GM18907 (cell line): ENCODE measurements around the gene PDE8B.

Experiments
- ATAC-seq: cut with Tn5 transposase; IDR thresholded peaks from one replicate; pipeline ENCODE4 v1.9.1; 2021; ENCODE audit warnings: mild to moderate bottlenecking, moderate library complexity; ENCODE audit not compliant: unreplicated experiment

PDE8B gene

DNA sequence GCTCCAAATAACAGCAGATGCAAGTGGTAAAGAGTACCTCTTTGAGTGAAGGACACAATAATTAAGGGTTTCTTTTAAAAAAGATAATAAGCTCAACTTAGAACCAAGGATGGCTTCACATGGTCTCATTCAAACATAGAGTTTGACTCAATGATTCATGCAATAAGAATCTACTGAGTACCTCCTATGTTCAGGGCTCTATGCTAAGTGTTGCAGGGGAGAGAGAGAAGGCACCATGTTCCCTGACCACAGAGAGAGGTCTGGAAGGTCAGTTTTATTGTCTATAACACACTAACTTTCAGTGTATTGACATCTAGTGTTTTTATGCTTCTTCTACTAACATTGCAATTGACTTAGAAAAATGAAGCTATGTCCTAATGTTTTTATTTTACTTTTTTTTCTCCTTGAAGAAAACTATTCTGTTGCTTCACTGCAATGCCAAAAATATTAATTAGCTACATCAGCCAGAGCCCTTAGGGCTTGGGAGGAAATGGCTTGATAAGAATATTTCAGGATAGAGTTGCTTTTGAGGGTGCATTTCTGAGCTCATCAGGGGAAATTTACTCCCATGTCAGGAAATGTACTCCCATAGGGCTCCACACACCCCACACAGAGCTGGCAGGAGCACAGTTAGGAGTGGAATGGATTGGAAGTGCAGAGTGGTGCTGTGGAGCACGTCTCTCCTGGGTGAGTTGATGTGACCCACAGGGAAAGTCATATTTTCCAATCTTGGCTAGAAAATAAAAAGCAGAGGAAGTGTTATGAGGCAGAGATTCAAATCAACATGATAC, 106.6 kb downstream of the PDE8B start:
- ATAC-seq: no peak

DNA sequence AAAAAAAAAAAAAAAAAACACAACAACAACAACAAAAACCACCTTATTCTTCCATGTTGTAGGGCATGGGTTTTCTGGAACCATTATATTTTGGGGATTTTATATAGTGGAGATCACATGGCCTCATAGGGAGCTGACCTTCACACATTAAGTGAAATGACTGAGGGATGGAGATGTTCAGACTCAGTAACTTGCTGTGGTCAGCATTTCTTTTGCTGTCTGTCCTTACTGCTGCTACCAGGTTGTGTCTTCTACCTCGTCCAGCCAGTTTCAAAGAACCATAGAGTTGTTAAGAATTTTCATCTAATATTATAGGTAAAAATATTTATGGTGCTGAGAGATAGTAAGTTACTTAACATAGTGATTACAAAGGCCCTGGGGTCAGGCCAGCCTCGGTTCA, 107.6 kb downstream of the PDE8B start:
- ATAC-seq: no peak

DNA sequence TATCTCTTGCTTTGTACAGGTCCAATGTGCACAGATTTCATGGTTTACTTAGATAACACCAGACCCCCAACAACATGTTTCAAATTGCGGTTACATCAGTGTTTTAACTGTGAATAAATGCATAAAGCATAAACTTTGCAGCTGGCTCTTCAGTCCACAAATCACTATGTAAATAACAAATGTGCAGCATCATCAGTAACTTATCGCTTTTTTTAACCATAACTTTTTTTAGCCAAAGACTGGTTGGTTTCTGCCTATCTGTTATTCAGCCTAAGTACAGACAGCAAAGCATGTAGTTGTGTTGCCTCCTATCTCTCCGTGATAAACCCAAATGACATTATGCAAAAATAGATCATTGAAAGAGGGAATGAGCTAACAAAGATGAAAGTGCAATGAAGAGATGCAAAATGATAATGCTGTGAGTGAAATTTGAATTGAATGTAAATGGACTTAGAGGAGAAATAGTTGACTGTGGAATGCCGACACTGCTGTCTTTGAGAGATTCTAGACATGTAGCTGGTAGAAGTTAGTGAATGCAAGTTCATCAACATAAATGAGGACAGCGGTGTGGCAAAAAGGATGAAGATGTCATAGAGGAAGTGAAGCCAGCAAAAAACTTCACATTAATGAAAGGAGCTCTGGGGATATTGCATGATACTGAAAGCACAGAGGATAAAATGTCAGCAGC, 108.8 kb downstream of the PDE8B start:
- ATAC-seq: no peak

DNA sequence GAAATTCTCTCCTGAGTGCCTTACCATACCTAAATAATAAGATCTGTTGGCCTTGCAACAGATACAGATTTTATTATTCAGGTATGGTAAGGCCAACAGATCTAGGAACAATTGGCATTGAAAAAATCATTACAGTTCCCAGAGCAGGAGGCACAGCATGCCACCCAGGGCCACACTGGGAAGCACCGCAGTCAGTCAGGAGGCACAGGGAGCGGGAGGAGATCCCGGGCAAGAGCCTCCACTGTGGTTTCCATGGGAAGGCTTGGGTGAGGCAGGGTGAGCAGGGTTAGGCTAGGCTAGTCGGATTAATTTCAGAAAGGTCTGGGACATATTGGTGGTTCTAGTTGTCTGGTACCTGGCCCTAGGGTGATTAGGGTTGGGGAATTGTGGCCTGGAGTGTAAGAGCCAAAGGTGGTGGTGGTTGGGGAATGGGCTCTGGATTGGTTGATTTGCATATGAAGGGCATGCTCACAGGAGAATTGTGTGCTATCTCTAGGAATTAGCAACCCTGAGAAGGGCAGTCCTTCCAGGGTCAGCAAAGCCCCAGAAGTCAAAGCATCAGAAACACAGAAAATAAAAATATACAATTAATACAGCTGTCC, 111.4 kb downstream of the PDE8B start:
- ATAC-seq: no peak

DNA sequence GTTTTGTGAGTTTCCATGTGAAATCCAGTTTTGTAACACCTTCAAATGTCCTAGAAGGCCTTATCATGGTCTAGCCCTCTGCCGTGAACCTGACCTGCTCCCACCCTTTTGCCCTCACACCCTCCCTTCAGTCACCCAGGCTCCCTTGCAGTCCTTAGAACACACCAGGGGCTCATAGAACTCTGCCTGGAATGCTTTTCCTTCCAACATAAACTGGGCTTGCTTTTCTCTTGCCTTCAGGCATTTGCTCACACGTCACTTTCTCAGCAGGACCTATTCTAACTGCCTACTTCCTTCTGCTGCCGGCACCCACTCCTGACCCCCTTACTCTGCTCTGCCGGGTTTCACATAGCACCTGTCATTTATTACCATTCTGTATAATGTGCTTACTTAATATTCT, 111.9 kb downstream of the PDE8B start:
- no peak for ATAC-seq

DNA sequence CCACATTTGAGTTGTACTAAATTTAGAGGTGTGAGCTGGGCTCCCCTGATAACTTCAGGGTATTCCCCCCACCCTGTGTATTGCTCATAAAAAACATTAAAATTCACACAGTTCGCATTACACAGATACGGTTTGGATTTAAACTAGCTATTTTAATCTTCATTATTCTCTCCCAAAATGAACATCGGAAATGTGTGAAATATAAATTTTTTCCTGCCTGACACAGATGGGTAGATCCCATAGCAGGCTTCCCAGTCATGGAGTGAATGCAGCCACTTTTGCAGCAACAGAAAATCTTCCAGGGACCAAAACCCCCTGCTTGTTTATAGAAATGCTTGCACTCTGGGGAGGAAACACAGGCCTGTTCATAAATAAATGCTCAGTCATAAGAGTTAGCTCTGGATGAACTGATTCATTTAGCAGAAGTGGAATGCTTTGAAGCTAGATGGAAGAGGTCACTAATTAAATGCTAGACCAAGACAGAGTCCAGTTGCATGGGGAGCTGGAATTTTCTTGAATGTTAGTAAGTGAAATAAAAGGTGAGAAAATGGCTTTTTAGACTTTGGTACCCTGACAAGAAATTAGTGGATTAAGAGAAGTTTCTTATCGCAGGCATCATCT, 115.6 kb downstream of the PDE8B start:
- no peak for ATAC-seq

DNA sequence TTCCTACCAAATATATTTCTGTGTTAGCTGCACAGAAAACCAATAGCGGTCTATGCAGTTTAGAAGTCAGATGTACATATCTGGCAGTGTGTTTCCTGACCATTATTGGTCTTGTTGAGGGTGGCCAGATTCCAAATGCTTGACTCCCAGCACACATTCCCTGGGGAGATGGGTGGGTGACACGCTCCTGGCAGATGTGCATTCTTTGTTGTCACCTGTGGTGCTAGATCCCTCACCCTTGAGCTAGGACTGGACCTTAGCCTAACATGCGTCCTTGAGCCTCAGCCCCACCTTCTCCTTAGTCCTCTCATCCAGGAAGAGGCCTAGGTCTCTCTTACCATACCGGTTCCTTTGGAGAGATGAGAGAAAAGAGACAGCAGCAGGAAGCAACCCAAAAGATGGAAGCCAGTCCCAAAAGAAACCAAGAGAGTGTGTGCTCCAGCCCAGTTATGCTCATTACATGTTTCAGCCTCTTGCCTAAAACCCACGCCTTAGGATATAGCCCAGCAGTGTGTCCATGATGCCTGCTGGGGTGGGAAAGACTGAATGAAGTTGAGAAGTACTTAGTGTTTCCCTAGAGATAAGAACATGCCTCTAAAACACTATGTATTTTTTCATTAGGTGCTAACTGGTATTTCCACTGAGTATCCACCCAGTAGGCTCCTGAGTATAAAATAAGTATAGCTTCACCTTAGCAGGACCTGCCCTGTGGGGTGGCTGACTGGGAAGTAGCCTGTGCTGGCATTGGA, 116.7 kb downstream of the PDE8B start:
- no peak for ATAC-seq

DNA sequence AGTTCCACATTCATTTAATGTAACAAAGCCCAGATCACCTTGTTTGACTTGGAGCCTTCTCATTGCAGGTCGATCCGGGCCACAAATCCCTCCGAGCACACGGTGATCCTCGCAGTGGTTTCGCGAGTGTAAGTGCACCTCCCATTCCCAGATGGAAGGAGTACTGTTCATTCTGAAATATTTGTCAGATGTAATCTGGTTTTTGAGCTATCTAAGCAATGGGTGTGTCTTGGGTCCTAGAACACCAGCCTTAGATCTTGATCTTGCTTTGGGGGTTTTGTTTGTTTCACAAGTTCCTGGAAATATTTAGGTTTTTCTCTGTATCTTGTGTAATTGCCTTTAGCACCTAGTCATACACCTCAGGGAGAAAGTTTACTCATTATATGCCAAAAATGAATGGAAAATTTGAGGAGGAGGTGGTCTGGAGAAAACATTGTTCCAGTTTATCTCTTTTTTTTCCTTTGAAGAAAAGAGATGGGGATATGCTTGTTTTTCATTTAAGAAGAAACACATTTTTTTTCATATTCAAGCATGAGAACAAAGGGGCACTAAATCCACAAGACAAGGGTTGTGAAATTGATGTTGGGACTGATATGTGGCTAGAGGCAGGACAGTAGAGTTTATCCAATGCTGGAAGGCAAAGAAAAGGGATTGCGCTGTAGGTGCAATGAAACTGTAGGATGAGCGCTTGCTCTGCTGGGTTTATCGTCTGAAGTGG, 118.6 kb downstream of the PDE8B start:
- ATAC-seq: no peak

DNA sequence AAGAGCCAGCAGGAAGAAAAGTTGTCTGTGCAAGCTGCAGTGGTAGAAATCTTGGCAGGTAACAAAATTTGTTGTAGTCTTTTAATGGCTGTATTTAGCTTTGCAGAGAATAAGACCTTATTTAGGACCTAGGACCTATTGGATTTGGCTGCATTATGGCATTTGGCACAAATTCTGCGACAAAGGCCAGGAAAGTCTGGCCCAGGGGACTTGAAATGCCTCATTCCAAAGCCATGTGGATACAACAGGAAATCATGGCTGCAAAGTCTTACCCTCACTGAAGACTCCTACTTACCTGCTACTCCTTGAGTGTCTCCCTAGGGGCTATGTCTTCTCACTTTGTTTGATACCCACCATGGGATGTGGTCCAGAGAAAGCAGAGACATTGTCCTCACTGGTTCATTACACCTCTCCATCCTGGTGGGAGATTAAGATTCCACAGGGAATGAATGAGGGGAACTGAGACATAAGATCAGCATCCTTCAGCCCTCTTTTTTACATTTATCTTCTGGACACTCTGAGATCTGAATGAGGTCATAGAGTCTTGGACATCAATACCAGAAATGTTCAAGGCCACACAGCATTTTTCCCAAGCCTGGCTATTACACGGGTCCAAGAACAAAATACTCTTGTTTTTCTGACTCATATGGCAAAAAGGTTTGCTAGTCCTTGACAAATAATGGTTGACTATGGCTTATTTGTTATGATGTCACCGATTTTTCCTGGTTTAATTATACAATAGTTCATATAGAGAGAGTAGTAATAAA, 119.4 kb downstream of the PDE8B start:
- no peak for ATAC-seq

DNA sequence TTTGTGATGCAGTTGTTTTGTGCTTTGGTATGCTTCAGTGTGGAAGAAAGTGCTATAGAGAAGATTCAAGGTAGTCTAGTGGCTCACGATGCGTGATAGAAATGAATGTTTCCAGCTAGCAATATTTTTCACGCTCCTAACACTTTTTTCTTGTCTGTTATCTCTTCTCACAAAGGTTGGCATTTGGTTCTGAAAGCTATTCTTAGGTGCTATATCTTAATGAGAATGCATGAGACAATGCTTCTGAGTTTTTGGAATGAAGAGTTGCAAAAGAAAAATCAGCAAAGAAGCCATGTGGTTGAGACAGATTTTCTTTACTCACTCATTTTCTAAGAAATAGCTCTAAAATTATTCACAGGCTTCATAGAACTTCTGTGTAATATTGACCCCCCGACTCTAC, 122.6 kb downstream of the PDE8B start:
- ATAC-seq: no peak

DNA sequence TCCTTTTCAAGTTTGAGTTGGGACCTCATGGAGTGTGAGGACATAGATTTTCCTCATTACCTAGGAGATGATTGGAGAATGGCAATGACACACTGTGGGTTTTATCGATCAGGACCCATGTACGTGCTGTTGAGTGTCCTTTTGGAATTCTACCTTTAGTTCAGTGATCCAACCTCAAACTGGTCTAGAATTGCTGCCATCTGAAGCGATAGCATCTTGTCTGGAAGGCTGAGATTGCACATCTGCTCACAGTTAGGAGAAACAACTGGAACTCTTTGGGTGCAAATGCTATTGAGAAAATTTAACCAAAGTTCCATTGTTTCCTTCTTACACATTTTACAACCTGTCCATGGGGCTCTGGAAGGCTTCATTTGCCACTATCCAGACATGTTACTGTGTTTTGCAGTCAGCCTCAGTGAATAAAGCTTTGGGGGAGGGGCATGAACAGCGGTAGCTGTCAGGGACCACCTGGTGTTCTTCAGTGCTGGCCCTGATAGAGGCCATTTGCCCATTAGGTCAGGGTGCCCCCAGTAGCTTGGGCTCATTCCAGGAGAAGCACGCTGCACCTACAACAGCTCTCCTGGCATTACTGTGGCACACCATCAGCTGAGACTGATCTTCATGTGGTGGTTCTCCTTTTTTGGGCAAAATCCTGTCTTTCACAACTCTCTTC, 123.1 kb downstream of the PDE8B start:
- ATAC-seq: no peak

DNA sequence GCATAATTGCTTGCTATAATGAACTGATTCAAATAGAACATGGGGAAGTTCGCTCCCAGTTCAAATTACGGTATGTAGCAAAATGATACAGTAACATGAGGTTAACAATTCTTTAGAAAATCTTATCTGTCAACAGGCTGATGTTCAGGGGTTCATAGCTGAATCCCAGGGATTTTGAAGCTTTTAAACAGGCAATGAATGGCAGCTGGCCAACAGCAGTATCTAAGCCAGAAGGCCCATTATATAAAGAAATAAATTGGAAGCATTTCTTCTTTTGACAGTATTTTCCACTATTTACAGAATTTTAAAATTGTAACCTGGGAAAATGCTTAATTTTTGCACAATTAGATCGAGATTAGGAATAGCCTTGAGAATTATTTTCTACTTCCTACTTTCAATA, 126.8 kb downstream of the PDE8B start:
- ATAC-seq: no peak

DNA sequence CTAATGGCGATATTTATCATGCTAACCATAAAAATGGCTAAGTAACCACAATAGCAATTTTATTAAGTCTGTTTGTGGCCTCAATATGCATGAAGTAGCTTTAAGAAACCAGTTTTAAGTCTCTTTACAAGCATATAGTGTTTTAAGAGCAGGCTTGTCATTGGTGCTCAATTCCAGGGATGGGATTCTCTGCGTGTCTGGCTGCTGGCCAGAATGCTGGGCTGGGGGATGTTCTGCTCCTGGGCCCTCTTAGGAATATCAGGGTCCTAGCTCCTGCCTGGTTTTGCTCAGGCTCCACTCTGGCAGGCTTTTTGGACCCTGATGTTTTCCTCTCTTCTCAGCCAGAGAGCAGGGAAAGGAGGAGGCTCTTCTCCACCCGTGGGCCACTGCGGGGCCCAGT, 127.2 kb downstream of the PDE8B start:
- no peak for ATAC-seq

DNA sequence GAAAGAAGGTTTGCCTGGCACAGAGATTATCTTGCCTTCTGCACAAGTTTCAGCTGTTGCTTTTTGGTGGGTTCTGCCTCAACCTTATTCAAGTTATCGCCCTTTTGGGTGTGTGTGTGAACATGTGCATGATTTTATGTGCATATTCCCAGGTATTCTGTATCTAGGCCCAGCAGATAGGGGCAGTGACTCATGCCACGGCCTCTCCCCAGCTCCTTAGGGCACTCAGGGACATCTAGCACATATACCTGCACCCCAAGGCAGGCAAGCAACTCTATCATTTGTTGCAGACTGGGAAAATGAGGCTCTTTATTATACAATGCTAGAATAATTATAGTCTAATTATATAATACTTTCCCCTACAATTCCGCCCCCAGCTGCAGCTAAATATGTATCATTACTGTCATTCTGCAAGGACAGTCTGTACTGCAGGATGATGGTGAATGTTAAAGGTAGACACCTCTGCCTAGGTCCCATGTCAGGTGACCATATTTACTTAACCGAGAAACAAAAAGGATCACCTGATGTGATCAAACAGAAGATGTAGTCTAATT, 128.9 kb downstream of the PDE8B start:
- no peak for ATAC-seq

DNA sequence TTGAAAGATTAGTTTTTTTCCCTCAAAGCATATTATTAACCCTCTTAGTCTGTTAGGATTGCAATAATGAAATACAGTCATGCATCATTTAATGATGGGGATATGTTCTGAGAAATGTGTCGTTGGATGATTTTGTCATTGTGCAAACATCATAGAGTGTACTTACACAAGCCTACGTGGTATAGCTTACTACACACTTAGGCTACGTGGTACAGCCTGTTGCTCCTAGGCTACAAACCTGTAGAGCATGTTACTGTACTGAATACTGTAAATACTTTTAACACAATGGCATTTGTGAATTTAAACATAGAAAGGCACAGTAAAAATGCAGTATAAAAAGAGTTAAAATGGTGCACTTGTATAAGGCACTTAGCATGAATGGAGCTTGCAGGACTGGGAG, 132.7 kb downstream of the PDE8B start:
- no peak for ATAC-seq

DNA sequence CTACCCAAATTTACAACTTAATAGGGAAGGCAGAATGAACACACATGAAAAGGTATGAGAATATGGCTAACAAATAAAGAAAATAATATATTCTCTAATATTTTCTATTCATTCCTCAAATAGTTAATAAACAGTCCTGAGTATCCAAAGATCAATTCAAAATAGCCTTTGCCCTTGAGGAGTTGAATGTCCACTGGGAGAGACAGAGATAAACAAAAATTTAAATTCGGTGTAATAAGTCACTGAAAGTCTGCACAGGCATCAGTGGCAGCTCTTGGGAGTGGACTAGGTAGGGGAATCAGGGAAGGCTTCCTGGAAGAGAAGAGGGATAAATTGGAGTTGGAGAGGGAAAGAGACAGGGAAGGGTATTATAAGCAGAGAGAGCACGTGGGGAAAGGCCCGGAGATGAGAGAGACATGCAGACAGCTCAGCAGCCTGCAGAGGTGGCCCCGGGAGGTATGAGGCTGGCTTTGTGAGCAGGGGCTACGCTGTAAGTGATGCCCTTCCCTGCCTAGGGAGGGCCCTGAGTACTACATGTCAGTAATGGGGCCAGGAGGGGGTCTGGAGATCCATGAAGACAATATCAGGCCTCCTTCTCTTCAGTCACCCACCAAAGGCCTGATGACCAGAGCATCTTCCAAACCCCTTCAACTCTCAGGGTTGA, 137.1 kb downstream of the PDE8B start:
- no peak for ATAC-seq

DNA sequence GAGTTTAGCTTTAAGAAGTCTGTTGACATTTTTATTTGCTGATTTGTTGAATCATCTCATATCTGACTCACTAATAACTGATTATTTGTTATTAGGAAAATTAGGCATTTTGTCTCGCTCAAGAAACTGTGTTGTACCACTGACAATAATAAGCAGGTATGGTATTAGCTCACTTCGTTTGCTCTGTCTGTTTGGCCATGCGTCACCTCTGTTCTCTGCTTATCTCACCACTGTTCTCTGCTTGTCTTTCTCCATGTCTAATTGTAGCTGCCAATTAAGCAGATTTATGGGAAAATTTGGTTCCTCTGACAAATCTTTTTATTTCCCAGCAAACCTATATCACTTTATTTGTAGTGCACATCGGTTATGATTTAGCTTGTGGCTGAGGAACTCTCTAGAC, 142.8 kb downstream of the PDE8B start:
- no peak for ATAC-seq

DNA sequence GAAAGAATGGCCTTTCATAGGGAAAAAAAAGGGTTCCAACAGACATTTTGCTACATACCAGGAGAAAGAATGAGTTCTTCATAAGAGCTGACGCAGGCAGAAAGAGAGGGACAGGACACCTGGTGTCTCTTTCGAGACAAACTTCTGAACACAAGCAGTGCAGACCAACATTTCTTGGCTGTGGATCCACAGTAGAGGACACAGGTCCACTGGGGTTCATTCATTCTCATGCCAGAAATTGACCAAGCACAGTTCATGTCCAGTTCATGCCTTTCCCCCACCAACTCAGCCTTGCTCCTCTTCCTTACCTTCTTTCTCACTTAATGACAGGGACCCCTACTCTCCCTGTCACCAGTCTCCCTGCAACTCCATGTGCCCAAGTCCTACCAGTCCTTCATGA, 144.0 kb downstream of the PDE8B start:
- ATAC-seq: no peak
